ENCODE results near the gene EML4.
A peak's percentile ranks its signal among the peaks of the same experiment; 100 is the strongest.

DNA sequence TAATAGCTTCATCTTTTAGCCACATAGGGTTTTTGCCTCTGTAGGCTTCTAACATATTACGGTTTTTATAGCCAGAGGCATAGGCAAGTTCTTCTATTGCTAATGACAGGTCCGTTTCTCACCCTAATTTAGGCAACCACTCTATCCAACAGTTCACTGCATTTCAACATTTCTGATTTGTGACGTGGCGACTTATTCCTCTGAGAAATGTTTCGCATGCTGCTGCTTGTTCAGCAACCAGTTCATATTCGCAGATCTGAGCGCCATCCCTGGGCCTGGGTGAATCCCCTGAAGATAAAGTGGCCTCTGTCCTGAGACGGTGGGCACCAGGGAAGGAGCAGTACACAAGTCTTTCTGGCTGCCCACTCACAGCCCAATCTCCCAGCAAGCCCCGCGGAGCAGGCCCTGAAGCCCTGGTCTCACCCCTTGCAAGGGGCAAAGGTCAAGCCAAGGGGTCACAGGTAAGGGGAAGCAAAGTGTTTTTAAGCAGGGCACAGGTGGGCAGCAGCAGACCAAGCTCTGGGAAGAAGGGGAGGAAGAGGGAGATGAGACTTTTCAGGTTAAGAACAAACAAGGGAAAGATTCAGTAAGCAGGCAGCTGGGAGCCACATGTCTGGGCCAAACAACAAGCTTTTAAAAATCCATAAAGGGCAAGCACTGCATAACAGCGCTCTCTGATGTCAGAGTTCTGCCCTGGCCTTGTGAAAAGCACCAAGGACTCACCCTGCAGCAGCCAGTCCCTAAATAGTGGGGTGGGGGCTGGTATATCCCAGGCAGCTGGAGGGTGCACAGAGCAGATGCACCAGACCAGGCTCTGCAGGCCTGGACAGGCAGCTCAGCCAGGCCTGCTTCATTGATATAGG, 202.7 kb downstream of the EML4 start:
- 0 out of 2 replicates have a peak, but pooled peaks have one; percentile 34 for TF ChIP-seq GATA2 (IDR thresholded peaks at IDR 0.05; ENCODE audit: low read depth, low read length)
- TF ChIP-seq GATA3 (IDR thresholded peaks at IDR 0.05; ENCODE audit: low read depth, low read length) = no peak

Measured in SH-SY5Y (cell line).